Measurements from ENCODE around the gene KATNIP. TPM values are rescaled to one million over a fixed set of nuclear protein-coding genes. Genes with fewer than 3 reads are reported as not detected.

KATNIP gene
- total RNA-seq, 1 donor from 2014 or later: 12.4 TPM

GRCh38 chr16:27572711-27573110 is 22.8 kb downstream of the KATNIP start:
- DNase-seq (ENCODE audit: low spot score): no peak
- no peaks in the 10 kb centered on the region for H3K27me3 Mint-ChIP-seq (ENCODE audit: insufficient read depth)
- no peaks in the 10 kb centered on the region for H3K9me3 Mint-ChIP-seq
- H3K27ac Mint-ChIP-seq: no peak overlapping the region
- intact Hi-C loops (cut with micrococcal nuclease): no loop called here
- H3K4me1 Mint-ChIP-seq (ENCODE audit: low read depth): no peaks in the 10 kb centered on the region
- H3K36me3 Mint-ChIP-seq (ENCODE audit: low read depth): no peaks in the 10 kb centered on the region
- no peak overlapping the region for H3K4me3 Mint-ChIP-seq

GRCh38 chr16:27576729-27577128 is 26.8 kb downstream of the KATNIP start:
- H3K4me1 Mint-ChIP-seq (ENCODE audit: low read depth): peaks cover 23% of the 10 kb centered on the region
- no peaks in the 10 kb centered on the region for H3K9me3 Mint-ChIP-seq
- no peaks in the 10 kb centered on the region for H3K27me3 Mint-ChIP-seq (ENCODE audit: insufficient read depth)
- H3K36me3 Mint-ChIP-seq (ENCODE audit: low read depth): no peaks in the 10 kb centered on the region
- DNase-seq (ENCODE audit: low spot score): no peak
- no peak overlapping the region for H3K4me3 Mint-ChIP-seq
- no peak overlapping the region for H3K27ac Mint-ChIP-seq
- intact Hi-C loops (cut with micrococcal nuclease): no loop called here

GRCh38 chr16:27579087-27579980 is 29.4 kb downstream of the KATNIP start:
- H3K4me3 Mint-ChIP-seq: no peak overlapping the region
- H3K27ac Mint-ChIP-seq: no peak overlapping the region
- peaks cover 23% of the 10 kb centered on the region for H3K4me1 Mint-ChIP-seq (ENCODE audit: low read depth)
- H3K36me3 Mint-ChIP-seq (ENCODE audit: low read depth): no peaks in the 10 kb centered on the region
- no peak for DNase-seq (ENCODE audit: low spot score)
- no peaks in the 10 kb centered on the region for H3K27me3 Mint-ChIP-seq (ENCODE audit: insufficient read depth)
- H3K9me3 Mint-ChIP-seq: no peaks in the 10 kb centered on the region
- intact Hi-C loops (cut with micrococcal nuclease): loop anchor here (2.0 kb wide), 1 partner anchor 29 kb away; the partner anchor contains the start of gene KATNIP

GRCh38 chr16:27582883-27583282 is 32.9 kb downstream of the KATNIP start:
- H3K27me3 Mint-ChIP-seq (ENCODE audit: insufficient read depth): no peaks in the 10 kb centered on the region
- intact Hi-C loops (cut with micrococcal nuclease): no loop called here
- no peak overlapping the region for H3K4me3 Mint-ChIP-seq
- H3K27ac Mint-ChIP-seq: no peak overlapping the region
- H3K36me3 Mint-ChIP-seq (ENCODE audit: low read depth): no peaks in the 10 kb centered on the region
- no peak for DNase-seq (ENCODE audit: low spot score)
- H3K9me3 Mint-ChIP-seq: no peaks in the 10 kb centered on the region
- H3K4me1 Mint-ChIP-seq (ENCODE audit: low read depth): peaks cover 23% of the 10 kb centered on the region

- Mint-ChIP-seq H3K36me3 (ENCODE audit: low read depth) (no peaks in the 10 kb centered on the region), H3K4me1 (ENCODE audit: low read depth) (peaks cover 16% of the 10 kb centered on the region), H3K27ac (no peak overlapping the region), H3K4me3 (no peak overlapping the region), H3K27me3 (ENCODE audit: insufficient read depth) (no peaks in the 10 kb centered on the region), H3K9me3 (no peaks in the 10 kb centered on the region)
- no peak for DNase-seq (ENCODE audit: low spot score)
- intact Hi-C loops (cut with micrococcal nuclease): no loop called here
Observed at GRCh38 chr16:27583634-27584033, 33.7 kb downstream of the KATNIP start.

- DNase-seq (ENCODE audit: low spot score): no peak
- H3K4me1 Mint-ChIP-seq (ENCODE audit: low read depth): peaks cover under 1% of the 10 kb centered on the region
- H3K36me3 Mint-ChIP-seq (ENCODE audit: low read depth): no peaks in the 10 kb centered on the region
- no peaks in the 10 kb centered on the region for H3K9me3 Mint-ChIP-seq
- H3K4me3 Mint-ChIP-seq: no peak overlapping the region
- no peaks in the 10 kb centered on the region for H3K27me3 Mint-ChIP-seq (ENCODE audit: insufficient read depth)
- no peak overlapping the region for H3K27ac Mint-ChIP-seq
- intact Hi-C loops (cut with micrococcal nuclease): no loop called here
Observed at GRCh38 chr16:27585200-27585599, 35.3 kb downstream of the KATNIP start.

- intact Hi-C loops (cut with micrococcal nuclease): no loop called here
- Mint-ChIP-seq H3K27ac (no peak overlapping the region), H3K4me1 (ENCODE audit: low read depth) (no peaks in the 10 kb centered on the region), H3K9me3 (no peaks in the 10 kb centered on the region), H3K27me3 (ENCODE audit: insufficient read depth) (no peaks in the 10 kb centered on the region), H3K36me3 (ENCODE audit: low read depth) (no peaks in the 10 kb centered on the region), H3K4me3 (no peak overlapping the region)
- DNase-seq (ENCODE audit: low spot score): no peak
Observed at GRCh38 chr16:27586711-27587110, 36.8 kb downstream of the KATNIP start.

GRCh38 chr16:27588057-27588456 is 38.1 kb downstream of the KATNIP start:
- intact Hi-C loops (cut with micrococcal nuclease): no loop called here
- no peak for DNase-seq (ENCODE audit: low spot score)

GRCh38 chr16:27591837-27592236 is 41.9 kb downstream of the KATNIP start:
- Mint-ChIP-seq H3K9me3 (no peaks in the 10 kb centered on the region), H3K27me3 (ENCODE audit: insufficient read depth) (no peaks in the 10 kb centered on the region), H3K4me3 (no peak overlapping the region), H3K27ac (no peak overlapping the region), H3K36me3 (ENCODE audit: low read depth) (peaks cover 2% of the 10 kb centered on the region), H3K4me1 (ENCODE audit: low read depth) (no peaks in the 10 kb centered on the region)
- DNase-seq (ENCODE audit: low spot score): no peak
- intact Hi-C loops (cut with micrococcal nuclease): no loop called here

More at GRCh38 chr16:27588057-27588456, 38.1 kb downstream of the KATNIP start:
- H3K4me3 Mint-ChIP-seq: no peak overlapping the region
- no peak overlapping the region for H3K27ac Mint-ChIP-seq
- H3K36me3 Mint-ChIP-seq (ENCODE audit: low read depth): peaks cover 2% of the 10 kb centered on the region
- H3K27me3 Mint-ChIP-seq (ENCODE audit: insufficient read depth): no peaks in the 10 kb centered on the region
- H3K9me3 Mint-ChIP-seq: no peaks in the 10 kb centered on the region
- no peaks in the 10 kb centered on the region for H3K4me1 Mint-ChIP-seq (ENCODE audit: low read depth)

- peaks cover 2% of the 10 kb centered on the region for H3K36me3 Mint-ChIP-seq (ENCODE audit: low read depth)
- intact Hi-C loops (cut with micrococcal nuclease): no loop called here
- H3K27ac Mint-ChIP-seq: no peak overlapping the region
- H3K4me1 Mint-ChIP-seq (ENCODE audit: low read depth): no peaks in the 10 kb centered on the region
- H3K27me3 Mint-ChIP-seq (ENCODE audit: insufficient read depth): no peaks in the 10 kb centered on the region
- no peak for DNase-seq (ENCODE audit: low spot score)
- H3K4me3 Mint-ChIP-seq: no peak overlapping the region
- H3K9me3 Mint-ChIP-seq: no peaks in the 10 kb centered on the region
Observed at GRCh38 chr16:27595475-27595874, 45.5 kb downstream of the KATNIP start.

- H3K9me3 Mint-ChIP-seq: no peaks in the 10 kb centered on the region
- H3K4me1 Mint-ChIP-seq (ENCODE audit: low read depth): no peaks in the 10 kb centered on the region
- intact Hi-C loops (cut with micrococcal nuclease): no loop called here
- H3K27ac Mint-ChIP-seq: no peak overlapping the region
- H3K4me3 Mint-ChIP-seq: no peak overlapping the region
- H3K36me3 Mint-ChIP-seq (ENCODE audit: low read depth): peaks cover 2% of the 10 kb centered on the region
- DNase-seq (ENCODE audit: low spot score): no peak
- H3K27me3 Mint-ChIP-seq (ENCODE audit: insufficient read depth): no peaks in the 10 kb centered on the region
Observed at GRCh38 chr16:27595993-27596392, 46.0 kb downstream of the KATNIP start.

- Mint-ChIP-seq H3K36me3 (ENCODE audit: low read depth) (peaks cover 2% of the 10 kb centered on the region), H3K4me1 (ENCODE audit: low read depth) (no peaks in the 10 kb centered on the region), H3K27ac (no peak overlapping the region), H3K4me3 (no peak overlapping the region), H3K9me3 (no peaks in the 10 kb centered on the region), H3K27me3 (ENCODE audit: insufficient read depth) (no peaks in the 10 kb centered on the region)
- no peak for DNase-seq (ENCODE audit: low spot score)
- intact Hi-C loops (cut with micrococcal nuclease): no loop called here
Observed at GRCh38 chr16:27596411-27596810, 46.5 kb downstream of the KATNIP start.

GRCh38 chr16:27597361-27597760 is 47.4 kb downstream of the KATNIP start:
- intact Hi-C loops (cut with micrococcal nuclease): no loop called here

More at GRCh38 chr16:27597361-27597760, 47.4 kb downstream of the KATNIP start:
- H3K27ac Mint-ChIP-seq: no peak overlapping the region
- H3K36me3 Mint-ChIP-seq (ENCODE audit: low read depth): no peaks in the 10 kb centered on the region
- no peaks in the 10 kb centered on the region for H3K9me3 Mint-ChIP-seq
- no peak for DNase-seq (ENCODE audit: low spot score)
- no peaks in the 10 kb centered on the region for H3K27me3 Mint-ChIP-seq (ENCODE audit: insufficient read depth)
- no peaks in the 10 kb centered on the region for H3K4me1 Mint-ChIP-seq (ENCODE audit: low read depth)
- no peak overlapping the region for H3K4me3 Mint-ChIP-seq
